ENCODE results near the gene ALDH1A2.
A peak's percentile ranks its signal among the peaks of the same experiment; 100 is the strongest.

The ALDH1A2 gene

GRCh38 chr15:58074452-58074851 is 8.9 kb upstream of the ALDH1A2 start:
- POLR2A ChIA-PET = no interaction called here
- DNase-seq (ENCODE audit: extremely low spot score) = no peak
- TF ChIP-seq CTCF (IDR thresholded peaks at IDR 0.05; ENCODE audit: control extremely low read depth, extremely low read depth, low read depth, missing control alignments) = no peak
- CTCF ChIA-PET = no interaction called here

GRCh38 chr15:58070801-58071418 is 5.4 kb upstream of the ALDH1A2 start:
- DNase-seq (ENCODE audit: extremely low spot score) = peak; percentile 10
- peak; percentile 80 for TF ChIP-seq CTCF (IDR thresholded peaks at IDR 0.05; ENCODE audit: control extremely low read depth, extremely low read depth, low read depth, missing control alignments)
- ChIA-PET CTCF (interaction anchor here (0.7 to 6.7 kb wide), 38 partner anchors 9 to 543 kb away, joined by 3 to 44 read pairs (median 5); partner anchors contain the start of gene POLR2M), POLR2A (no interaction called here)

GRCh38 chr15:58069008-58069407 is 3.5 kb upstream of the ALDH1A2 start:
- no peak for DNase-seq (ENCODE audit: extremely low spot score)
- CTCF ChIA-PET = interaction anchor here (0.8 to 6.7 kb wide), 8 partner anchors 8 to 337 kb away, joined by 3 to 44 read pairs (median 4); no protein-coding TSS in a partner anchor
- POLR2A ChIA-PET = no interaction called here
- TF ChIP-seq CTCF (IDR thresholded peaks at IDR 0.05; ENCODE audit: control extremely low read depth, extremely low read depth, low read depth, missing control alignments) = no peak

GRCh38 chr15:58066042-58066867 is 744 bp upstream of the ALDH1A2 start:
- peak; percentile 69 for DNase-seq (ENCODE audit: extremely low spot score)
- peak; percentile 59 for TF ChIP-seq CTCF (IDR thresholded peaks at IDR 0.05; ENCODE audit: control extremely low read depth, extremely low read depth, low read depth, missing control alignments)
- POLR2A ChIA-PET = no interaction called here
- CTCF ChIA-PET = interaction anchor here (0.8 to 6.7 kb wide), 16 partner anchors 11 to 500 kb away, joined by 3 to 39 read pairs (median 4); no protein-coding TSS in a partner anchor

GRCh38 chr15:58064980-58065444 is 499 bp downstream of the ALDH1A2 start:
- DNase-seq (ENCODE audit: extremely low spot score) = peak; percentile 6
- ChIA-PET CTCF (interaction anchor here (6.7 kb wide), 1 partner anchor 204 kb away, joined by 39 read pairs; no protein-coding TSS in a partner anchor), POLR2A (no interaction called here)
- TF ChIP-seq CTCF (IDR thresholded peaks at IDR 0.05; ENCODE audit: control extremely low read depth, extremely low read depth, low read depth, missing control alignments) = no peak

GRCh38 chr15:58064082-58064979 is 1.2 kb downstream of the ALDH1A2 start:
- ChIA-PET CTCF (interaction anchor here (1.0 kb wide), 1 partner anchor 11 kb away, joined by 3 read pairs; no protein-coding TSS in a partner anchor), POLR2A (no interaction called here)
- no peak for TF ChIP-seq CTCF (IDR thresholded peaks at IDR 0.05; ENCODE audit: control extremely low read depth, extremely low read depth, low read depth, missing control alignments)
- no peak for DNase-seq (ENCODE audit: extremely low spot score)
